Liver (tissue), 3 donors: ENCODE data around the gene HCFC1.

Experiments used
- EGR1 ChIP-seq, 2 donors: IDR thresholded peaks; 2 replicates each; pipeline ENCODE4 v1.6.1; 2016 to 2018; ENCODE audit warnings: antibody characterized with exemption in 2 of 2, low read depth in 2 of 2
- TAF1 ChIP-seq: conservative IDR thresholded peaks from 2 replicates; pipeline ENCODE4 v1.6.1; 2016; ENCODE audit warnings: antibody characterized with exemption, mild to moderate bottlenecking
- YY1 ChIP-seq: IDR thresholded peaks from 2 replicates; pipeline ENCODE4 v1.6.1; 2016; ENCODE audit warnings: antibody characterized with exemption, mild to moderate bottlenecking
- TF ChIP-seq, protein P1 (sequence below): fragments of 150-350 bp; IDR thresholded peaks from 2 replicates; pipeline ENCODE4 v1.5.1; 2017; ENCODE audit warnings: improper control_type of control experiment, low read depth, low read length; ENCODE audit not compliant: missing input control
- TF ChIP-seq, protein P2 (sequence below): IDR thresholded peaks from 2 replicates; pipeline ENCODE4 v1.6.1; 2016; ENCODE audit warnings: antibody characterized with exemption, mild to moderate bottlenecking
- TF ChIP-seq, protein P3 (sequence below): IDR thresholded peaks from 2 replicates; pipeline ENCODE4 v1.6.1; 2016; ENCODE audit warnings: antibody characterized with exemption
- donor health status: healthy.
- donor health status: healthy.

DNA sequence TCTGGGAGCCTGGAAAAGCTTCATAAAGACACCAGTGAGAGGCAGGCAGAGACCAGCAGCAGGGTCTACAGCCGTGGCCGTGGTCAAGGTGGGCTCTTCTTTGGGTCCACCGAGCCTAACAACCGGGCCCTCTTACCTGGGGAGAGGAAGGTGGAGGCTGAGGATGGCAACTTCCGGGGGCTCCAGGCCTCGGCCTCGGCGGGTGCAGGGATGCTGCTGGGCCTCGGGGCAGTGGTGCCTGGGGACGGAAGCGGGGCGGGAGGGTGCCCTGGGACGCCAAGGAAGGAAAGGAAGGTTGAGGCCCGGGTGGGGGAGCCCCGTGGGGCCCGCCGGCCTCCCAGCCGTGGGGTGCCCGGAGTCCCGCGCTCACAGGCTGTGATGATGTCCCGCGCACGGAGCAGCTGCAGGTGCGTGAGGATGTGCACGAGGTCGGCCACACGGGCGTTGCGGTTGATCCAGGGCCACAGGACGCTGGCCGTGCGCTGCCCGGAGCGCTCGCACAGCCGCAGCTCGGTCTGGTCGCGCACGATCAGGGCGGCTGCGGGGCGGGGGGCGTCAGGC lies 47.5 kb upstream of the HCFC1 start:
- TF ChIP-seq EGR1 (IDR thresholded peaks at IDR 0.05; ENCODE audit: low read depth in 2 of 2) (no peak), YY1 (no peak), TAF1 (no peak)
- TF ChIP-seq, protein P1, sequence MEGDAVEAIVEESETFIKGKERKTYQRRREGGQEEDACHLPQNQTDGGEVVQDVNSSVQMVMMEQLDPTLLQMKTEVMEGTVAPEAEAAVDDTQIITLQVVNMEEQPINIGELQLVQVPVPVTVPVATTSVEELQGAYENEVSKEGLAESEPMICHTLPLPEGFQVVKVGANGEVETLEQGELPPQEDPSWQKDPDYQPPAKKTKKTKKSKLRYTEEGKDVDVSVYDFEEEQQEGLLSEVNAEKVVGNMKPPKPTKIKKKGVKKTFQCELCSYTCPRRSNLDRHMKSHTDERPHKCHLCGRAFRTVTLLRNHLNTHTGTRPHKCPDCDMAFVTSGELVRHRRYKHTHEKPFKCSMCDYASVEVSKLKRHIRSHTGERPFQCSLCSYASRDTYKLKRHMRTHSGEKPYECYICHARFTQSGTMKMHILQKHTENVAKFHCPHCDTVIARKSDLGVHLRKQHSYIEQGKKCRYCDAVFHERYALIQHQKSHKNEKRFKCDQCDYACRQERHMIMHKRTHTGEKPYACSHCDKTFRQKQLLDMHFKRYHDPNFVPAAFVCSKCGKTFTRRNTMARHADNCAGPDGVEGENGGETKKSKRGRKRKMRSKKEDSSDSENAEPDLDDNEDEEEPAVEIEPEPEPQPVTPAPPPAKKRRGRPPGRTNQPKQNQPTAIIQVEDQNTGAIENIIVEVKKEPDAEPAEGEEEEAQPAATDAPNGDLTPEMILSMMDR: no peak
- TF ChIP-seq, protein P2, sequence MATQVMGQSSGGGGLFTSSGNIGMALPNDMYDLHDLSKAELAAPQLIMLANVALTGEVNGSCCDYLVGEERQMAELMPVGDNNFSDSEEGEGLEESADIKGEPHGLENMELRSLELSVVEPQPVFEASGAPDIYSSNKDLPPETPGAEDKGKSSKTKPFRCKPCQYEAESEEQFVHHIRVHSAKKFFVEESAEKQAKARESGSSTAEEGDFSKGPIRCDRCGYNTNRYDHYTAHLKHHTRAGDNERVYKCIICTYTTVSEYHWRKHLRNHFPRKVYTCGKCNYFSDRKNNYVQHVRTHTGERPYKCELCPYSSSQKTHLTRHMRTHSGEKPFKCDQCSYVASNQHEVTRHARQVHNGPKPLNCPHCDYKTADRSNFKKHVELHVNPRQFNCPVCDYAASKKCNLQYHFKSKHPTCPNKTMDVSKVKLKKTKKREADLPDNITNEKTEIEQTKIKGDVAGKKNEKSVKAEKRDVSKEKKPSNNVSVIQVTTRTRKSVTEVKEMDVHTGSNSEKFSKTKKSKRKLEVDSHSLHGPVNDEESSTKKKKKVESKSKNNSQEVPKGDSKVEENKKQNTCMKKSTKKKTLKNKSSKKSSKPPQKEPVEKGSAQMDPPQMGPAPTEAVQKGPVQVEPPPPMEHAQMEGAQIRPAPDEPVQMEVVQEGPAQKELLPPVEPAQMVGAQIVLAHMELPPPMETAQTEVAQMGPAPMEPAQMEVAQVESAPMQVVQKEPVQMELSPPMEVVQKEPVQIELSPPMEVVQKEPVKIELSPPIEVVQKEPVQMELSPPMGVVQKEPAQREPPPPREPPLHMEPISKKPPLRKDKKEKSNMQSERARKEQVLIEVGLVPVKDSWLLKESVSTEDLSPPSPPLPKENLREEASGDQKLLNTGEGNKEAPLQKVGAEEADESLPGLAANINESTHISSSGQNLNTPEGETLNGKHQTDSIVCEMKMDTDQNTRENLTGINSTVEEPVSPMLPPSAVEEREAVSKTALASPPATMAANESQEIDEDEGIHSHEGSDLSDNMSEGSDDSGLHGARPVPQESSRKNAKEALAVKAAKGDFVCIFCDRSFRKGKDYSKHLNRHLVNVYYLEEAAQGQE: no peak
- TF ChIP-seq, protein P3, sequence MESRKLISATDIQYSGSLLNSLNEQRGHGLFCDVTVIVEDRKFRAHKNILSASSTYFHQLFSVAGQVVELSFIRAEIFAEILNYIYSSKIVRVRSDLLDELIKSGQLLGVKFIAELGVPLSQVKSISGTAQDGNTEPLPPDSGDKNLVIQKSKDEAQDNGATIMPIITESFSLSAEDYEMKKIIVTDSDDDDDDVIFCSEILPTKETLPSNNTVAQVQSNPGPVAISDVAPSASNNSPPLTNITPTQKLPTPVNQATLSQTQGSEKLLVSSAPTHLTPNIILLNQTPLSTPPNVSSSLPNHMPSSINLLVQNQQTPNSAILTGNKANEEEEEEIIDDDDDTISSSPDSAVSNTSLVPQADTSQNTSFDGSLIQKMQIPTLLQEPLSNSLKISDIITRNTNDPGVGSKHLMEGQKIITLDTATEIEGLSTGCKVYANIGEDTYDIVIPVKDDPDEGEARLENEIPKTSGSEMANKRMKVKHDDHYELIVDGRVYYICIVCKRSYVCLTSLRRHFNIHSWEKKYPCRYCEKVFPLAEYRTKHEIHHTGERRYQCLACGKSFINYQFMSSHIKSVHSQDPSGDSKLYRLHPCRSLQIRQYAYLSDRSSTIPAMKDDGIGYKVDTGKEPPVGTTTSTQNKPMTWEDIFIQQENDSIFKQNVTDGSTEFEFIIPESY: no peak
